WTC11 (cell line): ENCODE results near the gene BCKDHA. TPM values are rescaled to one million over a fixed set of nuclear protein-coding genes. Genes with fewer than 3 reads are reported as not detected.

Experiments
- ATAC-seq: fragments of 200-7000 bp; cut with Tn5 transposase; 2 replicates; pipeline ENCODE4 v1.10.0; 2021; ENCODE audit warnings: mild to moderate bottlenecking, moderate library complexity
- CTCF ChIA-PET: fragments of 300-600 bp; sonication (Branson Sonifier 250); formaldehyde crosslinking; loops from one replicate; lab custom pipeline; 2021; ENCODE audit warnings: antibody characterized with exemption; lab: Charles Lee
- POLR2A ChIA-PET: fragments of 350-600 bp; sonication (Branson Sonifier 250); formaldehyde crosslinking; loops from one replicate; lab custom pipeline; 2021; ENCODE audit warnings: antibody characterized with exemption; lab: Charles Lee
- DNase-seq: peaks from one replicate; pipeline ENCODE4 v3.0.0; 2021; ENCODE audit warnings: low spot score
- H3K27ac Mint-ChIP-seq: 2 replicates; pipeline ENCODE4 v1.8.0; 2021; ENCODE audit warnings: mixed read lengths
- H3K27me3 Mint-ChIP-seq: 2 replicates; pipeline ENCODE4 v1.8.0; 2021; ENCODE audit warnings: low read depth, mild to moderate bottlenecking, moderate library complexity, mixed read lengths
- H3K36me3 Mint-ChIP-seq: 2 replicates; pipeline ENCODE4 v1.8.0; 2021; ENCODE audit warnings: mixed read lengths
- H3K4me1 Mint-ChIP-seq: 2 replicates; pipeline ENCODE4 v1.8.0; 2022; ENCODE audit warnings: mixed read lengths
- H3K4me3 Mint-ChIP-seq: 2 replicates; pipeline ENCODE4 v1.8.0; 2021; ENCODE audit warnings: mild to moderate bottlenecking, moderate library complexity, mixed read lengths
- H3K9me3 Mint-ChIP-seq: 2 replicates; pipeline ENCODE4 v1.8.0; 2021; ENCODE audit warnings: mixed read lengths
- ATF1 ChIP-seq: sonication (generic); formaldehyde crosslinking; IDR thresholded peaks from 2 replicates; pipeline ENCODE4 v1.8.1; 2023; ENCODE audit warnings: mild to moderate bottlenecking, moderate library complexity, missing genetic modification reagents
- CBFB ChIP-seq: sonication (generic); formaldehyde crosslinking; IDR thresholded peaks from 2 replicates; pipeline ENCODE4 v1.8.1; 2022; ENCODE audit warnings: mild to moderate bottlenecking, low read depth, missing genetic modification reagents
- CDX4 ChIP-seq: fragments of 250-450 bp; sonication (Bioruptor Pico); IDR thresholded peaks from 2 replicates; pipeline ENCODE4 v1.9.0; 2021; ENCODE audit warnings: moderate library complexity, mild to moderate bottlenecking, inconsistent platforms, borderline replicate concordance
- E2F5 ChIP-seq: sonication (generic); formaldehyde crosslinking; IDR thresholded peaks from 2 replicates; pipeline ENCODE4 v1.8.1; 2022; ENCODE audit warnings: mild to moderate bottlenecking, moderate library complexity, missing genetic modification reagents
- FOXK1 ChIP-seq: sonication (generic); formaldehyde crosslinking; IDR thresholded peaks from 2 replicates; pipeline ENCODE4 v1.8.0; 2022; ENCODE audit warnings: mild to moderate bottlenecking, moderate library complexity, missing genetic modification reagents
- IRF2 ChIP-seq: sonication (generic); formaldehyde crosslinking; IDR thresholded peaks from 2 replicates; pipeline ENCODE4 v1.8.0; 2022; ENCODE audit warnings: low read depth, missing genetic modification reagents, borderline replicate concordance
- PREB ChIP-seq: sonication (generic); formaldehyde crosslinking; IDR thresholded peaks from 2 replicates; pipeline ENCODE4 v1.8.1; 2022; ENCODE audit warnings: mild to moderate bottlenecking, missing genetic modification reagents, moderate library complexity, borderline replicate concordance
- RELA ChIP-seq: sonication (generic); formaldehyde crosslinking; IDR thresholded peaks from 2 replicates; pipeline ENCODE4 v1.8.1; 2022; ENCODE audit warnings: missing genetic modification reagents, mild to moderate bottlenecking, borderline replicate concordance
- SMAD3 ChIP-seq: sonication (generic); formaldehyde crosslinking; IDR thresholded peaks from 2 replicates; pipeline ENCODE4 v1.8.0; 2022; ENCODE audit warnings: missing genetic modification reagents, mild to moderate bottlenecking, borderline replicate concordance
- SP1 ChIP-seq: sonication (generic); formaldehyde crosslinking; conservative IDR thresholded peaks from 2 replicates; pipeline ENCODE4 v1.8.1; 2022; ENCODE audit warnings: missing genetic modification reagents
- TEAD1 ChIP-seq: sonication (generic); formaldehyde crosslinking; IDR thresholded peaks from 2 replicates; pipeline ENCODE4 v1.8.0; 2022; ENCODE audit warnings: mild to moderate bottlenecking, missing genetic modification reagents
- ZBTB43 ChIP-seq: sonication (generic); formaldehyde crosslinking; IDR thresholded peaks from 2 replicates; pipeline ENCODE4 v1.8.1; 2023; ENCODE audit warnings: mild to moderate bottlenecking, missing genetic modification reagents
- ZNF232 ChIP-seq: sonication (generic); formaldehyde crosslinking; IDR thresholded peaks from 2 replicates; pipeline ENCODE4 v1.8.0; 2022; ENCODE audit warnings: mild to moderate bottlenecking, missing genetic modification reagents
- ZNF512 ChIP-seq: sonication (generic); formaldehyde crosslinking; IDR thresholded peaks from 2 replicates; pipeline ENCODE4 v1.8.1; 2022; ENCODE audit warnings: missing genetic modification reagents, borderline replicate concordance
- ZNF671 ChIP-seq: fragments of 250-450 bp; sonication (Bioruptor Pico); IDR thresholded peaks from 2 replicates; pipeline ENCODE4 v1.8.0; 2021; ENCODE audit warnings: mild to moderate bottlenecking
- total RNA-seq: library from RNA; stranded (reverse); gene quantifications from 3 replicates; pipeline ENCODE4 v1.2.3, GENCODE V29; 2021

The BCKDHA gene
- total RNA-seq, 1 experiment from 2014 or later, result 18.8 TPM

GRCh38 chr19:41410336-41411054, 12.9 kb downstream of the BCKDHA start:
- ChIA-PET POLR2A (no interaction called here), CTCF (interaction anchor here (3.8 kb wide), 1 partner anchor 38 kb away, joined by 24 read pairs; no protein-coding TSS in a partner anchor)
- ATAC-seq, result no peak
- Mint-ChIP-seq H3K4me3 (no peak overlapping the region), H3K4me1 (peaks cover 13% of the 10 kb centered on the region), H3K27me3 (no peaks in the 10 kb centered on the region; the same call in 1 of the 2 replicates), H3K27ac (no peak overlapping the region), H3K9me3 (no peaks in the 10 kb centered on the region), H3K36me3 (no peaks in the 10 kb centered on the region)
- no peak for DNase-seq
- TF ChIP-seq ZNF671 (CRISPR knock-in tag) (no peak), ZNF512 (CRISPR knock-in tag) (no peak), ZBTB43 (CRISPR knock-in tag) (no peak), SMAD3 (CRISPR knock-in tag) (no peak), E2F5 (no peak), RELA (CRISPR knock-in tag) (no peak), ATF1 (CRISPR knock-in tag) (no peak), IRF2 (CRISPR knock-in tag) (no peak)

GRCh38 chr19:41411100-41411967, 13.7 kb downstream of the BCKDHA start:
- Mint-ChIP-seq H3K4me3 (no peak overlapping the region), H3K27ac (no peak overlapping the region)
- TF ChIP-seq CBFB (CRISPR knock-in tag) (no peak), FOXK1 (no peak), PREB (CRISPR knock-in tag) (no peak), ZNF232 (CRISPR knock-in tag) (no peak), CDX4 (CRISPR knock-in tag) (no peak), SP1 (no peak), TEAD1 (CRISPR knock-in tag) (no peak)
- TF ChIP-seq, all 79 proteins: peak for 0
- Mint-ChIP-seq H3K9me3 (no peaks in the 10 kb centered on the region), H3K36me3 (no peaks in the 10 kb centered on the region; the same call in 1 of the 2 replicates), H3K4me1 (peaks cover 13% of the 10 kb centered on the region), H3K27me3 (no peaks in the 10 kb centered on the region; the same call in 1 of the 2 replicates)
- POLR2A ChIA-PET, result no interaction called here
- CTCF ChIA-PET, result no interaction called here
- DNase-seq (no peak), ATAC-seq (no peak)
